Lower lobe of right lung (tissue), 2 donors: Measurements from ENCODE around the gene UCHL1. TPM values are rescaled to one million over a fixed set of nuclear protein-coding genes. Genes with fewer than 3 reads are reported as not detected.

Experiments
- ATAC-seq, 2 donors: fragments of 200-7000 bp; cut with Tn5 transposase; one replicate each; pipeline ENCODE4 v1.9.1; 2020 to 2022; ENCODE audit warnings: mild to moderate bottlenecking in 2 of 2, moderate library complexity in 2 of 2
- DNase-seq: peaks from one replicate; pipeline ENCODE4 v3.0.0-alpha.2; 2020
- H3K27ac ChIP-seq: fragments of 200-600 bp; one replicate; pipeline ENCODE4 v1.8.0; 2022
- H3K27me3 ChIP-seq: fragments of 200-600 bp; one replicate; pipeline ENCODE4 v1.8.0; 2022; ENCODE audit warnings: low read depth
- H3K36me3 ChIP-seq: fragments of 200-600 bp; one replicate; pipeline ENCODE4 v1.8.0; 2022; ENCODE audit warnings: mild to moderate bottlenecking
- H3K4me1 ChIP-seq: fragments of 200-600 bp; one replicate; pipeline ENCODE4 v1.8.0; 2022
- H3K4me3 ChIP-seq: fragments of 200-600 bp; one replicate; pipeline ENCODE4 v1.8.0; 2022; ENCODE audit warnings: mild to moderate bottlenecking
- H3K9me3 ChIP-seq: fragments of 200-600 bp; one replicate; pipeline ENCODE4 v1.8.0; 2022
- intact Hi-C: fragments of 100-400 bp; cut with DNase I; formaldehyde crosslinking; loops from one replicate; pipeline ENCODE4 v1.11.0; 2022
- total RNA-seq: library from RNA; stranded (reverse); fragmentation: NEBNext Ultra II Directional; extraction: Animal tissue kit (Norgen Biotek cat#: 25700); gene quantifications from one replicate; pipeline ENCODE4 v1.2.1, GENCODE V29; 2021
- TF ChIP-seq, protein P1 (sequence below): fragments of 200-600 bp; IDR thresholded peaks from one replicate; pipeline ENCODE4 v1.8.0; 2022; ENCODE audit warnings: antibody characterized with exemption, mild to moderate bottlenecking
- donor health status: DM: no; HTN: yes; CAD: no; lungs with severe emphysema.

Gene UCHL1
- total RNA-seq, 1 donor from 2014 or later: 8.4 TPM

DNA sequence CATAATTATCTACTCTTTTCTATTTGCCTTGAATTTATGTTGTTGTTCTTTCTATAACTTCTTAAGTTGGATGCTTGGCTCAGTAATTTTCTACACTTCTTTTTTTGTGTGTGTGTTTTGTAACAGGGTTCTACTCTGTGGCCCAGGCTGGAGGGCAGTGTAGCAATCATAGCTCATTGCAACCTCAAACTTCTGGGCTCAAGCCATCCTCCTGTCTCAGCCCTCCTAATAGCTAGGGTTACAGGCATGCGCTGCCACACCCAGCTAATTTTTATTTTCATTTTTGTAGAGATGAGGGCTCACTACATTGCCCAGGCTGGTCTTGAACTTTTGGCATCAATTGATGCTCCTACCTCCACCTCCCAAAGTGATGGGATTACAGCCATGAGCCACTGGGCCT lies 20.7 kb upstream of the UCHL1 start:
- DNase-seq (no peak), ATAC-seq (no peak)
- Histone ChIP-seq H3K36me3 (no peaks in the 10 kb centered on the region), H3K9me3 (no peaks in the 10 kb centered on the region), H3K27ac (no peak overlapping the region), H3K27me3 (no peaks in the 10 kb centered on the region), H3K4me3 (no peak overlapping the region), H3K4me1 (no peaks in the 10 kb centered on the region)
- TF ChIP-seq, protein P1, sequence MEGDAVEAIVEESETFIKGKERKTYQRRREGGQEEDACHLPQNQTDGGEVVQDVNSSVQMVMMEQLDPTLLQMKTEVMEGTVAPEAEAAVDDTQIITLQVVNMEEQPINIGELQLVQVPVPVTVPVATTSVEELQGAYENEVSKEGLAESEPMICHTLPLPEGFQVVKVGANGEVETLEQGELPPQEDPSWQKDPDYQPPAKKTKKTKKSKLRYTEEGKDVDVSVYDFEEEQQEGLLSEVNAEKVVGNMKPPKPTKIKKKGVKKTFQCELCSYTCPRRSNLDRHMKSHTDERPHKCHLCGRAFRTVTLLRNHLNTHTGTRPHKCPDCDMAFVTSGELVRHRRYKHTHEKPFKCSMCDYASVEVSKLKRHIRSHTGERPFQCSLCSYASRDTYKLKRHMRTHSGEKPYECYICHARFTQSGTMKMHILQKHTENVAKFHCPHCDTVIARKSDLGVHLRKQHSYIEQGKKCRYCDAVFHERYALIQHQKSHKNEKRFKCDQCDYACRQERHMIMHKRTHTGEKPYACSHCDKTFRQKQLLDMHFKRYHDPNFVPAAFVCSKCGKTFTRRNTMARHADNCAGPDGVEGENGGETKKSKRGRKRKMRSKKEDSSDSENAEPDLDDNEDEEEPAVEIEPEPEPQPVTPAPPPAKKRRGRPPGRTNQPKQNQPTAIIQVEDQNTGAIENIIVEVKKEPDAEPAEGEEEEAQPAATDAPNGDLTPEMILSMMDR: no peak
- intact Hi-C loops: no loop called here

DNA sequence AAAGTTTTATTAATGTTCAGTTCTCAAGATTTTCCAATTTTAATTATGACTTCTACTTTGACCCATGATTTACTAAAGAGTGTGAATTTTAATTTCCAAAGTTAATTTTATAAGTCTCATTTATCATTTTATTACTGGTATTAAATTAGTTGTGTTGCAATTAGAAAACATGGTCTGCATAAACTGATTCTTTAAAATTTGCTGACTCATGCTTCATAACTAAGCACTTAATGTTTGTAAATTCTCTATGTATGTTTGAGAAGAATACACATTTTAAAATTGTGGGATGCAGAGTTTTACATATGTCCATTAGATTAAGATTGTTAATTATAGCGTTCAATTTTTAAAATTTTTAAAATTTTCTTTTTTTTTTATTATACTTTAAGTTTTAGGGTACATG lies 20.2 kb upstream of the UCHL1 start:
- DNase-seq: no peak
- Histone ChIP-seq H3K9me3 (no peaks in the 10 kb centered on the region), H3K27ac (no peak overlapping the region), H3K4me1 (no peaks in the 10 kb centered on the region), H3K4me3 (no peak overlapping the region), H3K27me3 (no peaks in the 10 kb centered on the region), H3K36me3 (no peaks in the 10 kb centered on the region)
- ATAC-seq: no peak
- intact Hi-C loops: no loop called here
- TF ChIP-seq, protein P1: no peak

DNA sequence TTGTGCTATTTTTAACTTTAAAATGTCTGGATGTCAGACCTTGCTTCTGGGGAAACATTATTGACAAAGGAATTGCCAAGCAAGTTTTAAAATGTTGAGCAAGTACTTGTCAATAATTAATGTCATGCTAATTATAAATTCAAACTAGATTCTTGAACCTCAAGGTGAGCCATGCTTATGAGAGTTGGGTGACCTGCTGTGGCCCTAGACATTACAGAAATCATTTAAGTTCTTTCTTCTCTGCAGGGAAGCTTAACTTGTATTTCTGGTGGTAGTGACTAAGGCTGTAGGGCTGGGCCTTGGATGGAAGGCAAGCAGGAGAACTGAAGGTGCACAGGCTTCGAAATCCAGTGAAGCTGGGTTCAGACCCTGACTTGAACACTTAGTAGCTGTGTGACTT lies 14.8 kb upstream of the UCHL1 start:
- TF ChIP-seq, protein P1: no peak
- Histone ChIP-seq H3K27me3 (no peaks in the 10 kb centered on the region), H3K27ac (no peak overlapping the region), H3K4me1 (no peaks in the 10 kb centered on the region), H3K4me3 (no peak overlapping the region), H3K36me3 (no peaks in the 10 kb centered on the region), H3K9me3 (no peaks in the 10 kb centered on the region)
- no peak for DNase-seq
- intact Hi-C loops: no loop called here
- no peak for ATAC-seq

DNA sequence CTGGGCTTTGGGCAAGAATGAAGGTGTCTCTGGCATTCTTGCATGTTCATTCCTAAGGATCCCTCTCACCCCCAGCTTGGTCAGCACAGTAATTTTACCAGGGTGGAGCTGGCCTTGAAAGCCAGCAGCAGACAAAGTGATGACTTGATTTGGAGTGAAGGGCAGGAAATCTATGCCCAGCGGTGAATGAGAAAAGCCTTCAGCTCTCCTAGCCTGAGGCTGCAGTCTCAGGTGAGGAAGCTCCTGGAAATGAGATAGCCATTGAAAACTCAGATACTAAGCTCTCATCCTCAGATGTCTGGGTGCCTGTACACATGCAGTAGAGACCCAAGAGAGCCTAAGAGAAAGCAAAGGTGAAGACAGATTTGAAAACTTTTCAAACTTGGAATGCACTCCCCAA lies 10.7 kb upstream of the UCHL1 start:
- TF ChIP-seq, protein P1: no peak
- Histone ChIP-seq H3K4me3 (no peak overlapping the region), H3K27me3 (no peaks in the 10 kb centered on the region), H3K36me3 (no peaks in the 10 kb centered on the region), H3K27ac (no peak overlapping the region), H3K4me1 (no peaks in the 10 kb centered on the region), H3K9me3 (no peaks in the 10 kb centered on the region)
- no peak for ATAC-seq
- intact Hi-C loops: no loop called here
- DNase-seq: no peak

DNA sequence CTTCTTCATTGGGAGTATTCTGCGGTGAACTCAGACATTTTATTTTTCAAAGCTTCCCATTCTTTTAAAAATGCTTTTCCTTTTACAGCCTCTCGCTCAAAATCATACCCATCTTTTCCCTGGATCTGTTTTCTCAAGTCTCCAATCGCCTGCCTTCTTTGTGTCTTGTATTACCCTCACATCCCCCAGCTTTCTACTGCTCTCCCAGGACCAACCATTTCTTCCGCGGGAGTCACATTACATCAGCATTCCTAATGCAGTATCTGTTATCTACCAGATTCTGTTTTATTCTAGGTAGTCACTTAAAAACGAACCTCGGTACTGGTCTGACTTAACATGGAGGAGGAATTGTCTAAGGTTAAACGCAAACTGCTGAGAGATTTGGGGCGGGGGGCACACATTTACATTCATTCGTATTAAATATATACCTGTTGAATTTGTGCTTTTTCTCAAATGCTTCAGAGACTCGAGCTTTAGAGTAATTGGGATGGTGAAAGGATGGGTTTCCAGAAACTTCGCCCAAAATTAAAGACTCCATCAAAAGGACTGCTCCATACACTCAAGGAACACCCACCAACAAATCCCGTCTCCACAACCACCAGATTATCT lies 493 bp upstream of the UCHL1 start:
- ATAC-seq (no peak), DNase-seq (no peak)
- H3K4me1 ChIP-seq: peaks cover 16% of the 10 kb centered on the region
- TF ChIP-seq, protein P1: no peak
- no peaks in the 10 kb centered on the region for H3K9me3 ChIP-seq
- peak overlapping the region; percentile 56 for H3K4me3 ChIP-seq
- intact Hi-C loops: no loop called here
- H3K36me3 ChIP-seq: no peaks in the 10 kb centered on the region
- H3K27ac ChIP-seq: no peak overlapping the region
- peaks cover 45% of the 10 kb centered on the region for H3K27me3 ChIP-seq
